ENCODE measurements around the gene SCART1.
"Not testable (repeated sequence)": the region's sequence is repeated elsewhere in the genome, so short reads cannot be mapped to it uniquely, and the experiment has no call there.

Gene SCART1

GRCh38 chr10:133453516-133454203 is at the start of gene SCART1:
TSS of gene SCART1 (plus strand) at chr10:133453945. CDS start at chr10:133453998, 53 bp downstream.
- DNase-seq = no peak

- no peak for DNase-seq
Measured at GRCh38 chr10:133405272-133405671, 48.5 kb upstream of the SCART1 start.

- DNase-seq = no peak
Measured at GRCh38 chr10:133405844-133406527, 47.8 kb upstream of the SCART1 start.

GRCh38 chr10:133411523-133412380 is 42.0 kb upstream of the SCART1 start:
- no peak for DNase-seq

GRCh38 chr10:133412381-133412711 is 41.4 kb upstream of the SCART1 start:
- no peak for DNase-seq

GRCh38 chr10:133414401-133414800 is 39.3 kb upstream of the SCART1 start:
- DNase-seq = not testable (repeated sequence)

GRCh38 chr10:133415752-133416151 is 38.0 kb upstream of the SCART1 start:
- no peak for DNase-seq

GRCh38 chr10:133418289-133418993 is 35.3 kb upstream of the SCART1 start:
- no peak for DNase-seq

GRCh38 chr10:133419211-133419950 is 34.4 kb upstream of the SCART1 start:
- no peak for DNase-seq

- DNase-seq = no peak
Measured at GRCh38 chr10:133420028-133420427, 33.7 kb upstream of the SCART1 start.

GRCh38 chr10:133420579-133420978 is 33.2 kb upstream of the SCART1 start:
- no peak for DNase-seq

GRCh38 chr10:133421336-133422222 is 32.2 kb upstream of the SCART1 start:
- DNase-seq = no peak

GRCh38 chr10:133422223-133422806 is 31.4 kb upstream of the SCART1 start:
- DNase-seq = no peak

- no peak for DNase-seq
Measured at GRCh38 chr10:133422807-133423771, 30.7 kb upstream of the SCART1 start.

- DNase-seq = not testable (repeated sequence)
Measured at GRCh38 chr10:133424102-133424501, 29.6 kb upstream of the SCART1 start.

- DNase-seq = not testable (repeated sequence)
Measured at GRCh38 chr10:133424601-133425000, 29.1 kb upstream of the SCART1 start, which contains the start of gene SPRN. TSS of gene SPRN (minus strand) at chr10:133424625. CDS start at chr10:133423681, 944 bp downstream.

- DNase-seq = not testable (repeated sequence)
Measured at GRCh38 chr10:133429571-133429970, 24.2 kb upstream of the SCART1 start.

GRCh38 chr10:133431888-133432613 is 21.7 kb upstream of the SCART1 start:
- not testable (repeated sequence) for DNase-seq

GRCh38 chr10:133432789-133433188 is 21.0 kb upstream of the SCART1 start:
- not testable (repeated sequence) for DNase-seq
